HG03280 (cell line): ENCODE data around the gene SKIC2.
"Not testable (repeated sequence)": the region's sequence is repeated elsewhere in the genome, so short reads cannot be mapped to it uniquely, and the experiment has no call there.

Experiments used
- ATAC-seq: cut with Tn5 transposase; IDR thresholded peaks from one replicate; pipeline ENCODE4 v1.9.1; 2021; ENCODE audit warnings: mild to moderate bottlenecking, moderate library complexity; ENCODE audit not compliant: unreplicated experiment

Gene SKIC2

DNA sequence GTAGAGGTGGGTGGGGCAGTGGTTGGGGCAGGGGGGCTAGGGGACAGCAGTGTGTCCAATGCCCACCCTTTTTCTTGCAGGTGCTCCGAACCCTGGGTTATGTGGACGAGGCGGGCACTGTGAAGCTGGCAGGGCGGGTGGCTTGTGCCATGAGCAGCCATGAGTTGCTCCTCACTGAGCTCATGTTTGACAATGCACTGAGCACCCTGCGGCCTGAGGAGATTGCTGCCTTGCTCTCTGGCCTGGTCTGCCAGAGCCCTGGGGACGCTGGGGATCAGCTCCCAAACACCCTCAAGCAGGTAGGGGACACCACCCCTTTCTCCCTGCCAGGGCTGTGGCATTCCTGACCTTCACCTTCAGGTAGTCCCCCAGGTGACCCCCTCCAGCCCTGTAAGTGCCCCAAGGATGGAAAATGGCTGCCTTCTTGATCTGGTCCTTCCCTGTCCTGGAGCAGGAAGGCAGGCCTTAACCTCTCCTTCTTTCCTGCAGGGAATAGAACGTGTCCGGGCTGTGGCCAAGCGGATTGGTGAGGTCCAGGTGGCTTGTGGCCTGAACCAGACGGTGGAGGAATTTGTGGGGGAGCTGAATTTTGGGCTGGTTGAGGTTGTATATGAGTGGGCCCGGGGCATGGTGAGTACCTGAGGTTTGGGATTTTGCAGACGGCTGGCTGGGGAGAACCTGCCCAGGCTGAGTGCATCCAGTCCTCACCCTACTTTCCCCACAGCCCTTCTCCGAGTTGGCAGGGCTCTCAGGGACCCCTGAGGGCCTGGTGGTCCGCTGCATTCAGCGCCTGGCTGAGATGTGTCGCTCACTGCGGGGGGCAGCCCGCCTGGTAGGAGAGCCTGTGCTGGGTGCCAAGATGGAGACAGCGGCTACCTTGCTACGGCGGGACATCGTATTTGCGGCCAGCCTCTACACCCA is 10.1 kb downstream of the SKIC2 start:
- no peak for ATAC-seq

DNA sequence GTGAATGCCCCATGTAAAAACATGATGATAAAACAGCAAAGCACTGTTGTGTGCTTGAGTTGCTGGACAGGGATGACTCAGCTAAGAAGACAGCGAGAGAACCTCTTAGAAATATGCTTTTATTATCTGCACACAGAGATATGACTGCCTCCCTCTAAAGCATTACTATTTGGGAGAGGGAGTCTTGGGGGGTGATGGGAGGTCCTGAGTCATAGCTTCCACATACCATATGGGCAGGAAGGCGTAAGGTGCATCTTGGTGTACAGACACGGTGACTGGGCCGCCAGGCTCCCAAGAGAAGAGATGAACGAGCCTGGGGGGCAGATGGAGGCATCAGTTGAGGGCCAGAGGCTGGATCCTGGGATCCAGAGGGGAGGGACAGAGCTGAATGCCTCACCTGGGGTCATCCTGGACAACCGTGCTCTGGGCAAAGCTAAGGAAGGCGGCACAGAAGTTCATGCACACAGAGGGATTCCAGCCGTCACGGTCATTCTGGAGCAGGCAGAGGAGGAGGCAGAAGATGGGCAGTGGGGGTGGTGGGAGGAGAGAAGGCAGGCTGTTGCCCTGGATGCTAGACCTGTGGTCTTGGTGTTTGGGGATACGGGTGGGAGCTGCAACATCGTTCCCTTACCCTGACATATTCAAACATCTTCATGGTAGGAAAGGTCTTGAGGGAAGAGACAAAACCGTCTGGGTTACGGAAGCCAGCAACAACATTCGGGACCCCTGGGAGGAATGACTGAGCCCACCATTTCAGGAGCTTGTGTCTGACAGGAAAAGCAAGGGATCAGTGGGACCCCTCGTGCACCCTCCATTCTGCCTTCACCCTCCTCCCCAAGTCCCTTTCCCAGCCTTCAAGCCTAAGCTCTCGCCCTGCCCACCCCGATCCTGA is 11.0 kb downstream of the SKIC2 start:
- no peak for ATAC-seq

DNA sequence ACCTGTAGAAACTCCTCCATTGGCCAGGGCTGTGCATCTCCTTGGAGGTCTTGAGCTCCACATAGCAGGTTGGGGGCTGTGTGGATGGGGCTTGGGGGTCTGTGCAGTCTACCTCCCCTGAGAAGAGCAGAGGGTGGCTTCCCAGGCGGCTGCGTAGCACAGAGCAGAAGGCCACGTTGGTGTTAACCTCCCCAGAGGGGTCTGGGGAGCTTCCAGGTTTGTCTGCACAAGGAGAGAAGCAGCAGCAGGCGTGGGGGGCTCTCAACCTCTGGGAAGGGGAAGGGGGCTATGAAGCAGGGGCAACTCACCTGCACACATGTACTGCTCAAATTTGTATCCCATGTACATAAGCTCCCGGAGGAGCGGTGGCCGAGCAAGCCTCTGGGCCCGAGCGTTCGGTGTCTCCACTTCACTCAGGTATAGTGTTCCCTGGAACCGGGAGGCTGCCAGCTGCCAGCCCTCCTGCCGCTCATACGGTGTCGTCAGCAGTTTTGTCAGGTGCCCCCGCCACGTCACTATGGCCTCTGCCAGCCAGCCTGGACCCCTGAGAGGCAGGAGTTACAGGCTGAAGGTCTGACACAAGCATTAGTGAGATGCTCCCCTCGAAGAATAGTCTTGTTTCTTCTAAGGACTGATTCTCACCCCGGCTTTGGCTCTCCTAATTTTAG is 11.8 kb downstream of the SKIC2 start:
- no peak for ATAC-seq

DNA sequence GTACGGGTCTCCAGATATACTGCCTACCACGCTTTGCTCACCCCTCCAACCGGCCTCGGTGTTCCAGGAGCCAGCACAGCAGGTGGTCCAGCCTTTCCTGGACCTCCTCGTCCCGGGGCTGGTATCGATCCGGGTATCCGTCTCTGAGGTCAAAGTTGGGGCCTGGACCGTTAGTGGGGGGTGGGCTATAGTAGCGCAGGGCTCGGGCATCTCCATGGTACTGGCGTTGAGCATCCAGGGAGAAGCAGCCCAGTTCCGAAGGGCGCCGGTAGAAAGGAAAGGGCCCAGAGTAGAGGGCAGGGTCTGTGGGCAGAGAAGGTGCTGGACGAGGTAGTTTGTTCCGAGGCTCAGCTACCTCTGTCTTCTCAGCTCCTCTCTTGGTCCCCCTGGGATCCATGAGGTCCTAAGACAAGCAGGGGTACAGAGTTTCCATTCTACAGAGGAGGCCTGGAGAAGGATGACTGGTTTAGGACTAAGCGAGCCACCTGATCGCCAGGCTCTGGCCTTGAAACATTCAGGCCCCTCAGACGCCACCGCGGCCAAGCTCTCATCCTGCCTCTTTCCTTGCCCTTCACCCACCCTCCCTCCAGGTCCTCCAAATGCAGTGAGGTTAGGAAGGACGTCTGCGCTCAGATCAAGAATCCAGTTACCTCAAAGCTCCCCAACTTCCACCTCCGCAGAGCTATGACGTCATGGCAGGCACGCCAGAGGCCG is 12.5 kb downstream of the SKIC2 start:
- ATAC-seq = no peak

DNA sequence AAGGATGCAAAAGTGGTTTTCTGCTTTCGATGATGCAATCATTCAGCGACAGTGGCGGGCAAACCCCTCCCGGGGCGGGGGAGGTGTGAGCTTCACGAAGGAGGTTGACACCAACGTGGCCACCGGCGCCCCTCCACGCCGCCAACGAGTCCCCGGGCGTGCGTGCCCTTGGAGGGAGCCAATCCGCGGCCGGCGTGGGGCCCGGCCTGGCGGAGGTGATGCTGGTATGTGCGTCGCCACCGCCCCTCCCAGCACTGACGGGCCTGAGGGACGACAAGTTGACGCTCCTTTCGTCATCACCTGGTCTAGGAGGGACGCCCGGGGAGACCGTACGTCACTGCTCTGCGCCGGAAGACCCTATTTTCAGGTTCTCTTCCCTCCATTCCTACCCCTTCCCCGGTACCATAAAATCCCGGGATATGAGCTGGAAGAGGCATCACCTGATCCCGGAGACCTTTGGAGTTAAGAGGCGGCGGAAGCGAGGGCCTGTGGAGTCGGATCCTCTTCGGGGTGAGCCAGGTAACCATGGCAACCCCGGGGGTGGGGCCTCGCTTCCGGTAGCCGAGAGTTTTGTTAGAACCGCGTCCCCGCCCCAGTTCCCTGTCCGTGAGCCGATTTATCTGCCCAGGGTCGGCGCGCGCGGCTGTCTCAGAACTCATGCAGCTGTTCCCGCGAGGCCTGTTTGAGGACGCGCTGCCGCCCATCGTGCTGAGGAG is 13.2 kb downstream of the SKIC2 start, which contains the start of gene DXO:
TSS of gene DXO (minus strand) at position 146 of the 716 bp plus-strand sequence. CDS start 463 bp downstream, outside the sequence.
- peak; percentile 91 for ATAC-seq

DNA sequence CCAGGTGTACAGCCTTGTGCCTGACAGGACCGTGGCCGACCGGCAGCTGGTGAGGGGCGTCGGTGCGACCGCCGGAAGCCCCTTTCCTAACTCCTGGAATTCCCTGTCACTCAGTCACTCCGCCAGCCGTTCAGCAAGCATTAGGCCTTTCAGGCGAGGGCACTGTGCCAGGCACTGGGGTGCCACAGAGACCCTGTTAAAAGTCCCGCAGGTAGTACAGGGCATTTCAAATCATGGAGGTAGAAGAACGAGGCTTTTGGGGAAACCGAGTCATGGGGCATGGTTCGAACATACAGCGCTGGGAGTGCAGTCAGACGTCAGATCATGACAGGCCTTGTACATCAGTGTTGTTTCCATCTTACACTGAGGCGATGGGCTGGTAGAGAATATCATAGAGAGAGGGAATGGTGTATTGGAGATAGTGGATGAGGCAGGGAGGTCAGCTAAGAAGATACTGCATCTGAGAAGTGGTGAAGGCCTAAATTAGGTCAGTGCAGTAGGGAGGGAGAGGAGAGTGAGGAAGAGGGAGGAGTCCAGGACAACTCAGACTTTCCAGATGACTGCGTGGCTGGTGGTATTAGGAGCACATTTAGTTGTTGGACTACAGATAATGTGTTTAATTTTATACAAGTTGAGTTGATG is 13.9 kb downstream of the SKIC2 start:
- ATAC-seq = no peak

DNA sequence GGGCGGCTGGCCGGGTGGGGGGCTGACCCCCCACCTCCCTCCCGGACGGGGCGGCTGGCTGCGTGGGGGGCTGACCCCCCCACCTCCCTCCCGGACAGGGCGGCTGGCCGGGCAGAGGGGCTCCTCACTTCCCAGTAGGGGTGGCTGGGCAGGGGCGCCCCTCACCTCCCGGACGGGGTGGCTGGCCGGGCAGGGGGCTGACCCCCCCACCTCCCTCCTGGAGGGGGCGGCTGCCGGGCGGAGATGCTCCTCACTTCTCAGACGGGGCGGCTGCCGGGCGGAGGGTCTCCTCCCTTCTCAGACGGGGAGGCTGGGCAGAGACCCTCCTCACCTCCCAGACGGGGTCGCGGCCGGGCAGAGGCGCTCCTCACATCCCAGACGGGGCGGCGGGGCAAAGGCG is 17.1 kb downstream of the SKIC2 start:
- not testable (repeated sequence) for ATAC-seq

DNA sequence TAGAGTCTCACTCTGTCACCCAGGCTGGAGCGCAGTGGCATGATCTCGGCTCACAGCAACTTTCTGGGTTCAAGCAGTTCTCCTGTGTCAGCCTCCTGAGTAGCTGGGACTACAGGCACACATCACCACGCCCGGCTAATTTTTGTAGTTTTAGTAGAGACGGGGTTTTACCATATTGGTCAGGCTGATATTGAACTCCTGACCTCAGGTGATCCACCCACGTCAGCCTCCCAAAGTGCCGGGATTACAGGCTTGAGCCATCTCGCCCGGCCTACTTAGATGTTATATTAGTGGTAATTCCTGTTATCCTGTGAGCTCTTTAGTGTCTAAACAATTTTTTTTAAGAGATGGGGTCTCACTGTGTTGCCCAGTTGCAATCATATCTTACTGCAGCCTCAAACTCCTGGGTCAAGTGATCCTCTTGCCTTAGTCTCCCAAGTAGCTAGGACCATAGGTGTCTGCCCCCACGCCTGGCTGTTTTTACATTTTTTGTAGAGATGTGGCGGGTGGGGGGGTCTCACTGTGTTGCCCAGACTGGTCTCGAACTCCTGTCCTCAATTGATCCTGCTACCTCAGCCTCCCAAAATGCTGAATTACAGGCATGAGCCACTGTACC is 18.9 kb downstream of the SKIC2 start:
- ATAC-seq = no peak

DNA sequence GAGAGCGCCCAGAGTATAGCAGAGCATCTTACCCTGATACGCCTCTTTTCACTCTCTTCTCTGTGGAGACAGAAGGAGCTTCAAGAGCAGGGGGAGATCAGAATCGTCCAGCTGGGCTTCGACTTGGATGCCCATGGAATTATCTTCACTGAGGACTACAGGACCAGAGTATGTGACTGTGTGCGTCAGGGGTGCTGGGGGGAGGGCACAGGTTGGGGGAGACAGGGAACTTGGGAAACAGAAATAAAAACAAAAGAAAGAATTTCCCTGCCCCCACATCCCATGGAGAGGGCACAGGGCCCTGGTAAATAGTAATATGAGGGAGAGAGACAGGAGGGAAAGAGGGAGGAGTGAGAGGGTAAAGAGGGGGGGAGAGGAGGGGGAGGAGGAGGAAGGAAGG is 19.9 kb downstream of the SKIC2 start:
- no peak for ATAC-seq

DNA sequence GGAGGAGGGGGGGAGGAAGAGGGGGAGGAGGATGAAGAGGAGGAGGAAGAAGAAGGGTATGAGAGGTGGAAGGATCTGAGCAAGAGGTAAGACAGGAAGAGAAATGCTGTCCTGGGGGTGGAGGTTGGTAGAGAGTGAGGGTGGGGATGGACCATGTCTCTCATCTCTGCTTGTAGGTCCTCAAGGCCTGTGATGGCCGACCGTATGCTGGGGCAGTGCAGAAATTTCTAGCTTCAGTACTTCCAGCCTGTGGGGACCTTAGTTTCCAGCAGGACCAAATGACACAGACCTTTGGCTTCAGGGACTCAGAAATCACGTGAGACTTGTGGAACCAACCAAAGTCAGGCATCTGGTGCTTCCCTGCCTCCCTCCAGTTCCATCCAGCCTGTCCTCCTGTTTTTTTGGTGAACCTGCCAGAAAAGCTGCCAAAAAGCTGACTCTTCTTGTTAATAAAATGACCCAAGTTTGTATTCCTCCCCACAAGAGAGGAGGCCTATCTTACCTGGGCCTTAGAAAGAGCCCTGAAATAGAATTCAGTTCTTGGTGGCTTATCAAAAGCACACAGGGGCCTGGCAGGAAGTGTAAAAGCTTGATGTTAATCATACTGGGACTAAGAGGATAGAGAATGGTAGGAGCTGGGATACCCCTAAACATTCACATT is 20.4 kb downstream of the SKIC2 start:
- ATAC-seq = no peak

DNA sequence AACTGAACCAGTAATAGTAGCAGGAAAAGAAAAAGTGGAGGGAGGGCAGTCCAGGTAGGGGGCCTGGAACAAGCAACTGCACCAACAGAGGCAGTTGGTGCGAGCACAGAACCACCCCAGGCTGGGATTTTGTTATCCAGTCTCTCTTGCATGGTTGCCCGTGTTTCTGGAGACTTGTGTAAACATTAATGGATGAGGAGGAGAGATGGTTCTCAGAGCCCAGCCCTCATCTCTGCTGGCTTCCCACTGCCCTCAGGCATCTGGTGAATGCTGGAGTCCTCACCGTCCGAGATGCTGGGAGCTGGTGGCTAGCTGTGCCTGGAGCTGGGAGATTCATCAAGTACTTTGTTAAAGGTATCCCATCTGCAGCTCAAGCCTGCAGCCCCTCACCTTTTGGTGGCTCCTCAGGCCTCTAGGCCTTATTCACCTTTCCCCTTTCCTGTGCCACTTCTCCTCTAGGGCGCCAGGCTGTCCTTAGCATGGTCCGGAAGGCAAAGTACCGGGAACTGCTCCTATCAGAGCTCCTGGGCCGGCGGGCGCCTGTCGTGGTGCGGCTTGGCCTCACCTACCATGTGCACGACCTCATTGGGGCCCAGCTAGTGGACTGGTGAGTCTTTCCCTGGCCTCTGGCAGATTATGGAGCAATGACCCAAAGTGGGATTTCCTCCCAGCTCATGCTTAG is 21.4 kb downstream of the SKIC2 start:
- ATAC-seq = not testable (repeated sequence)

DNA sequence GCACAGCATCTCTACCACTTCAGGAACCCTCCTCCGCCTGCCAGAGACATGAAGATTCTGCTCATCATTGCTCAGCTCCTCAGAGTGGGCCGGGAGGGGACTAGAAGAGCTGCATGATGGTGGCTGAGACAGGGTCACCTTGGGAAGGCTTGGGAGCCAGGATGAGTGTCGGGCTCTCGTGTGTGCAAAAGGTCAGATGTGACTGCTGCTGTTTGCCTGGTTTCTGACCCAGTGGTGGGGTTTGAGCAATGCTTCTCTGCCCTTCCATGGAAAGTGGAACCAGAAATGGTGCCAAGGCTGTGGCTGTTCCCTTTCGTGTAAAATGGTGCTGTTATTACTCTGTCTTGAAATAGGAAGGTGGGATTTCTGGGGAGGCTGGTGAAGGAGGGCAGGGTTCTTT is 22.0 kb downstream of the SKIC2 start:
- not testable (repeated sequence) for ATAC-seq

DNA sequence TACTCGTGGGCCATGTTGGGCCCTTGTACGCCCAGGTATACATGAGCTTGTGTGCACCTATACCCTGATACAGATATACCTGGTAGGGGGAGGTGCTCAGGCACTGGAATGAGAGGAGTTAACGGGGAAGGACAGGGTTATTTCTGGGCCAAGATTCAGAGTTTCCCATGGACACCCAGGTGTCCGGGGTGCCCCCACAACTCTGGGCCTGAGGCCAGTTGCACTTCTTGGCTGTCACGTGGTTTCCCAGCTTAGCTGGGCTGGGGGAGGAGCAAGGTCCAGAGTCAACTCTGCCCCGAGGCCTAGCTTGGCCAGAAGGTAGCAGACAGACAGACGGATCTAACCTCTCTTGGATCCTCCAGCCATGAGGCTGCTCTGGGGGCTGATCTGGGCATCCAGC is 22.8 kb downstream of the SKIC2 start, which contains the start of gene C4A:
TSS of gene C4A (plus strand) at position 314 of the 400 bp plus-strand sequence. CDS start at position 365, 51 bp downstream.
- ATAC-seq = not testable (repeated sequence)

DNA sequence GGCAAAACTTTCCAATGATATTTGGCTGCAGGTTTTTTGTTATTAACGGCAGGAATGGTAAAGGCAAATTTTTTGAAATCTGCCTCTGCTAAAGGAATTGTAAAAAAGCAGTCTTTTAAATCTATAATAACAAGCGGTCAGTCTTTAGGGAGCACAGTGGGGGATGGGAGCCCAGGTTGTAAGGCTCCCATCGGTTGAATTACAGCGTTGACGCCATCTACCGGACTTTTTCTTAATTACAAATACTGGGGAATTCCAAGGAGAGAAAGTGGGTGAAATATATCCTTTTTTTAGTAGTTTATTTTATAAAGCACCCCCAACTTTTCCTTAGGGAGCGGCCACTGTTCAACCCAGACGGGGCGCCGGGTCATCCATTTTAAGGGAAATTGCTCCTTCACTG is 30.4 kb downstream of the SKIC2 start:
- ATAC-seq = not testable (repeated sequence)

DNA sequence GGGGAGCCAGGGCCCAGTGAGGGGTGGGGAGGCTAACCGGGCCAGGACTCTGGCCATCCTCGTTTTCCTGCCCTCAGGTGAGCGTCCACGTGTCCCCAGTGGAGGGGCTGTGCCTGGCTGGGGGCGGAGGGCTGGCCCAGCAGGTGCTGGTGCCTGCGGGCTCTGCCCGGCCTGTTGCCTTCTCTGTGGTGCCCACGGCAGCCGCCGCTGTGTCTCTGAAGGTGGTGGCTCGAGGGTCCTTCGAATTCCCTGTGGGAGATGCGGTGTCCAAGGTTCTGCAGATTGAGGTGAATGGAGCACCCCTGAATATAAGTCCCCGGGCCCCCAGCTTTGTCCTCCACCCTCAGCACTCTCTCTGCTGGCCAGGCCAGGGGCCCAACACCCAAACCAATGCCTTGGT is 35.4 kb downstream of the SKIC2 start:
- not testable (repeated sequence) for ATAC-seq

DNA sequence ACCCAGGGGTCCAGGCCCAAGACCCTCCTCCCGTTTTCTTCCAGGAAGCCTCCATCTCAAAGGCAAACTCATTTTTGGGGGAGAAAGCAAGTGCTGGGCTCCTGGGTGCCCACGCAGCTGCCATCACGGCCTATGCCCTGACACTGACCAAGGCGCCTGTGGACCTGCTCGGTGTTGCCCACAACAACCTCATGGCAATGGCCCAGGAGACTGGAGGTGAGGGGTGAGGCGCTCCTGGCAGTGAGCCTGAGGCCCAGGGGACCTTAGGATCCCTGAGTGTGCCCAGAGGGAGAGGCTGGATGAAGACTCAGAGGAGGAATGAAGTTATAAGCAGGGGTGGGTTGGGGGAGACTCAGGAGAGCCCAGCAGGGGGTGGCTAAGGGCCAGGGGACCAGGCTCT is 37.4 kb downstream of the SKIC2 start:
- not testable (repeated sequence) for ATAC-seq

DNA sequence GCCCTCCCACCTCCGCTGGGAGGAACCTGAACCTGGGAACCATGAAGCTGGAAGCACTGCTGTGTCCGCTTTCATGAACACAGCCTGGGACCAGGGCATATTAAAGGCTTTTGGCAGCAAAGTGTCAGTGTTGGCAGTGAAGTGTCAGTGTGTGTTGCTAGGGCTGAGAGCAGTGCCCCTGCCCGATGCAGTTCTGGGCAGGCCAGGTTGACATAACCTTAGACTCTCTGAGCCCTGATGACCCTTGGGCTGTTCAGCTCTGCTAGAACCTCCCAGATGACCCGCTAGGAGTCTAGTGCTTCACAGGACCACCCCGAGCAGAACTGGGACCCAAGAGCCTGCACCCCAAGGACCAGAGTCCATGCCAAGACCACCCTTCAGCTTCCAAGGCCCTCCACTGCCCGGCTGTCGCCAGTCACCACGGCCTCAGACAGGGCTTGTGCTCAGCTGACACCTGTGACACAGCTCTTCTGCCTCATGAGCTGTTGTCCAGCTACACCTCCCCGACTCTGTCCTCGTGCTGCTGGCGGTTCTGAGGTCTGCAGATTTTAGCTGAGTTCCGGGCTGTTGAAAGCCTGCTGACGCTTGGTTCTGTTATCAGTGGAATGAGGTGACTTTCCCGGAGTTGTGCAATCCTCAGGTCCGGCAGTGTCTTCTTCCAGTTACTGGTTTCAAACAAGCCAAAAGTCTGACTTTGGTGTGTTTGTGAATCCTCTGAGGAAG is 43.7 kb downstream of the SKIC2 start:
- not testable (repeated sequence) for ATAC-seq
